Measurements from ENCODE around the gene NIM1K. TPM values are rescaled to one million over a fixed set of nuclear protein-coding genes. Genes with fewer than 3 reads are reported as not detected.

The NIM1K gene
- total and polyA plus RNA-seq, 3 donors from 2014 or later: 0.68 to 1.1 (median 0.79) TPM

DNA sequence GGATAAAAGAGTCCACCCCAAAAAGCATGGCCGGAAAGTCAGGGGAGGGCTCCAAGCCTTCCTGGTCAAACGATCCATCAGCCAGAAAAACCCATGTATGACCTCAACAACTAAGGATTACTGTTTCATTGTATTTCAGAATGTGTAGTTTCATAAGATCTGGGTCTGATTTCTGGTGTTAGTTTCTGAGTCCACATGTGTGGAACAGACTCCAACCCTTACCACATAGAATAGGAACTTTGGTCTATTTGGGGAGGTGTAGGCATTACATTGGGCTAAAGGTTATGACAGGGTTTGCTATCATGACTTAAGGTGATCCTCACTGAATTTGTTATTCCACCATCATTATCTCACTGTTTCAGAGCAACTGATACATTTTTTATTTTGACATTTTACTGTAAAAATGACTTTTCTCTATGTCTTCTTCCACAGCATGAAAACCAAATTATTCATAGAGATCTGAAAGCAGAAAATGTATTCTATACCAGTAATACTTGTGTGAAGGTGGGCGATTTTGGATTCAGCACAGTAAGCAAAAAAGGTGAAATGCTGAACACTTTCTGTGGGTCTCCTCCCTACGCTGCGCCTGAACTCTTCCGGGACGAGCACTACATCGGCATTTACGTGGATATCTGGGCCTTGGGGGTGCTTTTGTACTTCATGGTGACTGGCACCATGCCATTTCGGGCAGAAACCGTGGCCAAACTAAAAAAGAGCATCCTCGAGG is 87.7 kb downstream of the NIM1K start:
- TF ChIP-seq POLR2A (IDR thresholded peaks at IDR 0.05): no peak
- TF ChIP-seq, protein P1, sequence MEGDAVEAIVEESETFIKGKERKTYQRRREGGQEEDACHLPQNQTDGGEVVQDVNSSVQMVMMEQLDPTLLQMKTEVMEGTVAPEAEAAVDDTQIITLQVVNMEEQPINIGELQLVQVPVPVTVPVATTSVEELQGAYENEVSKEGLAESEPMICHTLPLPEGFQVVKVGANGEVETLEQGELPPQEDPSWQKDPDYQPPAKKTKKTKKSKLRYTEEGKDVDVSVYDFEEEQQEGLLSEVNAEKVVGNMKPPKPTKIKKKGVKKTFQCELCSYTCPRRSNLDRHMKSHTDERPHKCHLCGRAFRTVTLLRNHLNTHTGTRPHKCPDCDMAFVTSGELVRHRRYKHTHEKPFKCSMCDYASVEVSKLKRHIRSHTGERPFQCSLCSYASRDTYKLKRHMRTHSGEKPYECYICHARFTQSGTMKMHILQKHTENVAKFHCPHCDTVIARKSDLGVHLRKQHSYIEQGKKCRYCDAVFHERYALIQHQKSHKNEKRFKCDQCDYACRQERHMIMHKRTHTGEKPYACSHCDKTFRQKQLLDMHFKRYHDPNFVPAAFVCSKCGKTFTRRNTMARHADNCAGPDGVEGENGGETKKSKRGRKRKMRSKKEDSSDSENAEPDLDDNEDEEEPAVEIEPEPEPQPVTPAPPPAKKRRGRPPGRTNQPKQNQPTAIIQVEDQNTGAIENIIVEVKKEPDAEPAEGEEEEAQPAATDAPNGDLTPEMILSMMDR (IDR thresholded peaks at IDR 0.05): no peak
- Histone ChIP-seq H3K4me1 (no peaks in the 10 kb centered on the region), H3K36me3 (ENCODE audit: low read depth, missing control alignments) (no peaks in the 10 kb centered on the region), H3K9me3 (no peaks in the 10 kb centered on the region), H3K27ac (no peak overlapping the region), H3K27me3 (no peaks in the 10 kb centered on the region), H3K4me3 (no peak overlapping the region)
- 63 to 76% methylated on average over 12 of the region's 12 CpGs for WGBS, 2 donors
- no peak for DNase-seq
- intact Hi-C loops (cut with DNase I; ENCODE audit: low total_unique reads): no loop called here

DNA sequence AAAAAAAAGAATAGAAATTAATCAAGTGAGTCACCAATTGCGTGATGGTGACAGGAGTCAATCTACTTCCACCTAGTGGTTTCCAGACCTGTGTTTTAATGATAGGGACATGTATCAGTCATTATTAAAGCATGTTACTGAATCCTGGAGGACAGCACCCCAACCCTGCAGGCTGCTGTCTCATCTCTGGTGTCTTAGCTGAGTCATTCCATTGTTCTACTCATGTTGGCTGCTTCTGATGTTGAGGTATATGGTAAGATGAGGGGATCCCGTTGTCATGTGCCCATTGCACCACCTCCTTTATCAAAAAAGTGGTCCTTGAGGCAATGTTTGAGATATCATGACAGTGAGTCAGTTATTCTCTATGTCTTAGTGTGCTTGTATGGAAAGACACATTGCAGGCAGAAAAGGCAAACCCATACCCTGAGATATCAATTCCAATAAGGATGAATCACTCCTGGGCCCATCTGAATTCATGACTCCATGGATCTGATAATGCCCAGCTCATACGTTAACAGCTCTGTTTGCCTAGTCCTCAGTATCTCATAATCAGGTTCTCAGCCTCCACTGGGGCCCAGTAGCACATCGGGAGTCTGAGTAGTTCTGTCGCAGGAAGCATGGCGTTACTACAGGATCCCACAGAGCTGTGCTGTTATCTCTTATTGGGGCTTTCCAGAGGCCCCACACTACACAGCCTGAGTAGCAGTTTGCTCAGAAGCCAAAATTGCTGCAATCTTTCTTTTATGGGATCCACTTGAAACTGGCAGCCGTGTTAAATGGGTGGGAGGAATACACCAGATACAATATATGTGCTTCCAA is 90.0 kb downstream of the NIM1K start:
- H3K36me3 ChIP-seq (ENCODE audit: low read depth, missing control alignments): no peaks in the 10 kb centered on the region
- DNase-seq: no peak
- H3K9me3 ChIP-seq: no peaks in the 10 kb centered on the region
- intact Hi-C loops (cut with DNase I; ENCODE audit: low total_unique reads): no loop called here
- H3K4me1 ChIP-seq: no peaks in the 10 kb centered on the region
- H3K27me3 ChIP-seq: no peaks in the 10 kb centered on the region
- no peak overlapping the region for H3K4me3 ChIP-seq
- 77 to 81% methylated on average over 7 of the region's 7 CpGs for WGBS, 2 donors
- TF ChIP-seq, protein P1 (IDR thresholded peaks at IDR 0.05): no peak
- no peak for TF ChIP-seq POLR2A (IDR thresholded peaks at IDR 0.05)
- H3K27ac ChIP-seq: no peak overlapping the region

DNA sequence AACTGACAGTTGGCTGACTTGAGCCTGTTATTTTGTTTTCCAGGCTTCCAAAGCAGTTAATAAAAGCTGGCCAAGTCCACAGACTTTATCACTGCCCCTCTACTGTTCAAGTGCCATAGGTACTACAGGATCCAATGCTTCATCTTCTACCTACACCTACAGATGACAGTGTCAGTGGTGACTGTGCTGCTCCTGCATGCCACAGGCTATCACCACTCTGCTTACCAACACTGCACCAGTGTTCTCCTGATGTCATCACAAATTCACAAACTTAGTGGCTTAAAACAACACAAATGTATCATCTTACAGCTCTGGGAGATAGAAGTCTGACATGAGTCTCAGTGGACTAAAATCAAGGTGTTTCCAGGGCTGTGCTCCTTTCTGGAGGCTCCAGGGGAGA is 94.6 kb downstream of the NIM1K start:
- no peak for TF ChIP-seq POLR2A (IDR thresholded peaks at IDR 0.05)
- TF ChIP-seq, protein P1 (IDR thresholded peaks at IDR 0.05): no peak
- Histone ChIP-seq H3K4me1 (no peaks in the 10 kb centered on the region), H3K9me3 (no peaks in the 10 kb centered on the region), H3K4me3 (no peak overlapping the region), H3K27me3 (no peaks in the 10 kb centered on the region), H3K36me3 (ENCODE audit: low read depth, missing control alignments) (no peaks in the 10 kb centered on the region), H3K27ac (no peak overlapping the region)
- intact Hi-C loops (cut with DNase I; ENCODE audit: low total_unique reads): no loop called here
- DNase-seq: no peak

DNA sequence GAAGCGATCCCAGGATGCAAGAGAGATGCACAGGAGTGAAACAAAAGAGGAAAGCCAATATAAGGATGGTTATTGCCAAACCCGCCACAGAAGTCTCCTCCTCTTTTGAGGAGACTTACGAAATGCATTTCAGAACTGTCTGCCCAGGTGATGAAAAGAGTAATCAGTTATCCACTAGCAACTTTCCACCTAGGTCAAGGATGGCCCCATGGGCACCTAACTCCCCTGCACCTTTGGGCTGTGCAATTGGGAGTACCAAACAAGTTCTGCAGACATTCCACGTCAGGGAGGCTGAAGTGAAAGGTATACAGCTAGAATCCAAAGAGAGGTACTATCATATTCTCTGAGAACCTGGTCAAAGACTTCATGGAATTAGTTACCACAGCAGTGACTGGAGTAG is 95.5 kb downstream of the NIM1K start:
- no peaks in the 10 kb centered on the region for H3K9me3 ChIP-seq
- WGBS, 2 donors: 91 to 93% methylated on average over 4 of the region's 4 CpGs
- DNase-seq: no peak
- TF ChIP-seq, protein P1 (IDR thresholded peaks at IDR 0.05): no peak
- H3K36me3 ChIP-seq (ENCODE audit: low read depth, missing control alignments): no peaks in the 10 kb centered on the region
- H3K4me3 ChIP-seq: no peak overlapping the region
- intact Hi-C loops (cut with DNase I; ENCODE audit: low total_unique reads): no loop called here
- H3K27ac ChIP-seq: no peak overlapping the region
- H3K4me1 ChIP-seq: no peaks in the 10 kb centered on the region
- no peaks in the 10 kb centered on the region for H3K27me3 ChIP-seq

Measured in testis (tissue), 3 donors.